ENCODE measurements around the gene FBXO3. TPM values are rescaled to one million over a fixed set of nuclear protein-coding genes. Genes with fewer than 3 reads are reported as not detected.

FBXO3 gene
- total RNA-seq, 1 experiment from 2014 or later = 27.2 TPM

DNA sequence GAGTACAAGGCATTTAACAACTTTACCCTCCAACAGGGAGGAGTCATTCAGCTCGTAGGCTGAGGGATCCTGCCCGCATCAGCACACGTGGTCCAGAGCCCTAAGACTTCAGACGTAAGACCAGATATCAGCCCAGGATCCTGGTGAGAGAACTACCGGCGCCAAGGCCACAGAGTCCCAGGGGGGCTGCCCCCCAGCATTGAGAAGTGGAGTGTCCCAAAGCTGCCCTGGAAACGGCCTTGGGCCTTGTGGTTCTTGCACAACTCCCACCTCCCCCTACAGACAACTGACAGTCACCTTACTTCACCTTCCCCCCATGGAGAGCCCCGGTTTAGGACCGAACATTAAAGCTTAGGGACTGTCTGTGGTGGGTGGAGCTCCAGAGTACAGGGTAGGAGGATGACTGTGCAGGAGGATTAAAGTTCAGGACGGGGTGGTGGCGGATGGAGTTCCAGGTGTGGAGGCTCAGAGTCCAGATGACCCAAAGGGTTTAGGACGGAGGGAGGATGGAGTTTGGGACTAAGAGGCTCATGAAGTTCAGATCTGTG, 74.7 kb downstream of the FBXO3 start:
- no peak for DNase-seq (ENCODE audit: low read depth, low spot score)
- ChIA-PET RAD21 (ENCODE audit: low non-redundant PET in 1 of 2, low total read pairs in 2 of 2, uncharacterized antibody in 2 of 2, unreplicated experiment in 2 of 2) (no interaction called here), CTCF (interaction anchor here (0.6 to 4.3 kb wide), 2 partner anchors 43 to 135 kb away, joined by 3 to 16 read pairs; no protein-coding TSS in a partner anchor), POLR2A (interaction anchor here (4.6 kb wide), 1 partner anchor 9 kb away, joined by 38 read pairs; no protein-coding TSS in a partner anchor)
- intact Hi-C loops (cut with micrococcal nuclease) = loop anchor here (5.0 to 10.0 kb wide), 2 partner anchors 38 to 815 kb away; partner anchors contain the start of gene CD59
- no peaks in the 10 kb centered on the region for H3K9me2 ChIP-seq (ENCODE audit: insufficient read depth)
- no peaks in the 10 kb centered on the region for H3K27me3 ChIP-seq (ENCODE audit: insufficient read depth, low read length)
- no peak for ATAC-seq
- H3K79me2 ChIP-seq (ENCODE audit: insufficient read depth, low read length) = no peaks in the 10 kb centered on the region
- no peaks in the 10 kb centered on the region for H3K36me3 ChIP-seq (ENCODE audit: control insufficient read depth in 1 of 2, insufficient read depth in 2 of 2, low read length in 2 of 2)
- no peak overlapping the region for H2AFZ ChIP-seq (ENCODE audit: low read depth, low read length, poor library complexity, severe bottlenecking)
- peaks cover 18 to 71% of the 10 kb centered on the region in 2 experiments for H3K4me1 ChIP-seq (ENCODE audit: control insufficient read depth in 1 of 2, insufficient read depth in 2 of 2, low read length in 2 of 2)
- TF ChIP-seq YY1 (IDR thresholded peaks at IDR 0.05; ENCODE audit: extremely low read depth, insufficient replicate concordance, low read depth, low read length) = no peak
- TF ChIP-seq TCF7L2 (IDR thresholded peaks at IDR 0.05; ENCODE audit: borderline replicate concordance, extremely low read depth, insufficient read depth, insufficient read length) = no peak
- no peak for TF ChIP-seq EZH2 (IDR thresholded peaks at IDR 0.05)
- TF ChIP-seq SP1 (IDR thresholded peaks at IDR 0.05; ENCODE audit: low read depth) = no peak
- no peak for TF ChIP-seq REST (IDR thresholded peaks at IDR 0.05; ENCODE audit: low read depth)
- TF ChIP-seq CEBPB (IDR thresholded peaks at IDR 0.05; ENCODE audit: low read depth) = no peak
- TF ChIP-seq ZNF274 (IDR thresholded peaks at IDR 0.05; ENCODE audit: low read depth, low read length) = no peak
- no peak for TF ChIP-seq SIN3A (IDR thresholded peaks at IDR 0.05; ENCODE audit: low read depth)
- TF ChIP-seq, protein P1, sequence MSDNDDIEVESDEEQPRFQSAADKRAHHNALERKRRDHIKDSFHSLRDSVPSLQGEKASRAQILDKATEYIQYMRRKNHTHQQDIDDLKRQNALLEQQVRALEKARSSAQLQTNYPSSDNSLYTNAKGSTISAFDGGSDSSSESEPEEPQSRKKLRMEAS (IDR thresholded peaks at IDR 0.05) = no peak
- no peak for TF ChIP-seq JUND (IDR thresholded peaks at IDR 0.05)
- TF ChIP-seq RAD21 (IDR thresholded peaks at IDR 0.05; ENCODE audit: low read depth) = no peak
- no peak for TF ChIP-seq SRF (IDR thresholded peaks at IDR 0.05; ENCODE audit: low read depth)
- no peak for TF ChIP-seq EZH2phosphoT487 (IDR thresholded peaks at IDR 0.05; ENCODE audit: borderline replicate concordance)
- no peak for TF ChIP-seq FOSL1 (IDR thresholded peaks at IDR 0.05; ENCODE audit: low read depth)
- no peak for TF ChIP-seq ZBTB33 (IDR thresholded peaks at IDR 0.05; ENCODE audit: extremely low read depth, insufficient replicate concordance, low read length)
- TF ChIP-seq ATF3 (IDR thresholded peaks at IDR 0.05) = no peak
- no peak for TF ChIP-seq EGR1 (IDR thresholded peaks at IDR 0.05; ENCODE audit: low read depth)
- TF ChIP-seq POLR2A (IDR thresholded peaks at IDR 0.05; ENCODE audit: borderline replicate concordance, extremely low read depth, insufficient read depth, insufficient read length) = no peak
- TF ChIP-seq ELF1 (IDR thresholded peaks at IDR 0.05; ENCODE audit: borderline replicate concordance, low read depth) = no peak
- no peak for TF ChIP-seq POLR2AphosphoS5 (IDR thresholded peaks at IDR 0.05; ENCODE audit: low read depth, low read length)
- no TSS peak for BruUV-seq (replicated peaks)
- no peaks in the 10 kb centered on the region for H4K20me1 ChIP-seq (ENCODE audit: insufficient read depth)
- no peaks in the 10 kb centered on the region for H3K9me3 ChIP-seq (ENCODE audit: control insufficient read depth in 1 of 2, insufficient read depth in 1 of 2, low read depth in 1 of 2, low read length in 2 of 2)
- peak overlapping the region; percentile 88 for H3K4me2 ChIP-seq (ENCODE audit: low read length)
- H3K27ac ChIP-seq (ENCODE audit: low read depth, low read length) = no peak overlapping the region
- no peak overlapping the region for H3K9ac ChIP-seq (ENCODE audit: low read length)
- H3K4me3 ChIP-seq (replicated peaks in 1 of 2; ENCODE audit: low read depth in 1 of 2, low read length in 2 of 2) = no peak overlapping the region
